Thyroid gland (tissue), 4 donors: ENCODE data around the gene KRTAP12-1.

Source experiments
- POLR2A ChIP-seq, 2 donors: fragments of 450-650 bp; IDR thresholded peaks; one replicate each; pipeline ENCODE4 v1.6.1; 2017; ENCODE audit warnings: antibody characterized with exemption in 2 of 2, mild to moderate bottlenecking in 2 of 2, moderate library complexity in 1 of 2
- TF ChIP-seq, protein P1 (sequence below), 6 experiments: fragments of 200-600 bp in 3 of 6; fragments of 450-650 bp in 3 of 6; sonication (generic) in 3 of 6; IDR thresholded peaks; one replicate each; pipeline ENCODE4 v1.5.1; 2016 to 2019; ENCODE audit warnings: antibody characterized with exemption in 6 of 6, mild to moderate bottlenecking in 2 of 6, inconsistent platforms in 1 of 6, moderate library complexity in 1 of 6

DNA sequence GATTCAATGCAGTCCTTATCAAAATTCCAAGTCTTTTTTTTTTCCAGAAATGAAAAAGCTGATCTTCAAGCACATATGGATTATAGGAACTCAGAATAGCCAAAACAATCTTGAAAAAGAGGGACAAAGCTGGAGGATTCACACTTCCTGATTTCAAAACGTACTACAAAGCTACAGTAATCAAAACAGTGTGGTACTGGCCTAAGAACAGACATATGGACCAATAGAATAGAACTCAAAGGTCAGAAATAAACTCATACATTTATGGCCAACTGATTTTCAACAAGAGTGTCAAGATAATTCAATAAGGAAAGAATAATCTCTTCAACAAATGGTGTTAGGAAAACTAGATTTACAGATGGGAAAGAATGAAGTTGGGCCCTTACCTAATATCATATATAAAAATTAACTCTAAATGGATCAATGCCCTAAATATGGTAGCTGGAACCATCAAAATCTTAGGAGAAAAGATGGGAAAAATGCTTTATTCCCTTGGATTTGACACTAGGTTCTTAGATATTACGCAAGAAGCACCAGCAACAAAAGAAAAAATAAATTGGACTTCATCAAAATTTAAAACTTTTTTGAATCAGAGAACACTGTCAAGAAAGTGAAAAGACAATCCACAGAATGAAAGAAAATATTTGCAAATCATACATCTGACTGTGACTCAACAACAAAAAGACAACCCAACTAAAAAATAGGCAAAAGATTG, 11.0 kb upstream of the KRTAP12-1 start:
- TF ChIP-seq, protein P1, sequence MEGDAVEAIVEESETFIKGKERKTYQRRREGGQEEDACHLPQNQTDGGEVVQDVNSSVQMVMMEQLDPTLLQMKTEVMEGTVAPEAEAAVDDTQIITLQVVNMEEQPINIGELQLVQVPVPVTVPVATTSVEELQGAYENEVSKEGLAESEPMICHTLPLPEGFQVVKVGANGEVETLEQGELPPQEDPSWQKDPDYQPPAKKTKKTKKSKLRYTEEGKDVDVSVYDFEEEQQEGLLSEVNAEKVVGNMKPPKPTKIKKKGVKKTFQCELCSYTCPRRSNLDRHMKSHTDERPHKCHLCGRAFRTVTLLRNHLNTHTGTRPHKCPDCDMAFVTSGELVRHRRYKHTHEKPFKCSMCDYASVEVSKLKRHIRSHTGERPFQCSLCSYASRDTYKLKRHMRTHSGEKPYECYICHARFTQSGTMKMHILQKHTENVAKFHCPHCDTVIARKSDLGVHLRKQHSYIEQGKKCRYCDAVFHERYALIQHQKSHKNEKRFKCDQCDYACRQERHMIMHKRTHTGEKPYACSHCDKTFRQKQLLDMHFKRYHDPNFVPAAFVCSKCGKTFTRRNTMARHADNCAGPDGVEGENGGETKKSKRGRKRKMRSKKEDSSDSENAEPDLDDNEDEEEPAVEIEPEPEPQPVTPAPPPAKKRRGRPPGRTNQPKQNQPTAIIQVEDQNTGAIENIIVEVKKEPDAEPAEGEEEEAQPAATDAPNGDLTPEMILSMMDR (IDR thresholded peaks at IDR 0.05) = no peak
- TF ChIP-seq POLR2A (IDR thresholded peaks at IDR 0.05) = no peak
